CD4-positive, alpha-beta T cell (primary cell): ENCODE results near the gene RBBP6. TPM values are rescaled to one million over a fixed set of nuclear protein-coding genes. Genes with fewer than 3 reads are reported as not detected.
A peak's percentile ranks its signal among the peaks of the same experiment; 100 is the strongest.

Experiments
- ATAC-seq: fragments of 200-7000 bp; cut with Tn5 transposase; one replicate; pipeline ENCODE4 v1.10.0; 2022; ENCODE audit warnings: mild to moderate bottlenecking; ENCODE audit not compliant: poor library complexity
- CTCF ChIA-PET: fragments of 350-600 bp; sonication (Branson Sonifier 250); formaldehyde crosslinking; loops from one replicate; lab custom pipeline; 2021; ENCODE audit warnings: antibody characterized with exemption, inconsistent platforms; lab: Charles Lee
- POLR2A ChIA-PET: fragments of 350-600 bp; sonication (Branson Sonifier 250); formaldehyde crosslinking; loops from one replicate; lab custom pipeline; 2021; ENCODE audit warnings: antibody characterized with exemption, inconsistent platforms; lab: Charles Lee
- DNase-seq, 14 experiments: peaks; one replicate each; pipeline ENCODE4 v3.0.0-alpha.2; 2013 to 2020; ENCODE audit warnings: mixed read lengths in 2 of 14
- H3K27ac ChIP-seq, 2 donors: one replicate each; pipeline versions ENCODE4 v1.5.1 to v1.7.0; 2013; ENCODE audit warnings: low read length in 2 of 2, low read depth in 1 of 2, mild to moderate bottlenecking in 1 of 2
- H3K27me3 ChIP-seq, 2 experiments: 1 replicate in 1 of 2; 2 replicates in 1 of 2; pipeline versions ENCODE4 v1.6.1 to v1.7.0; 2013; ENCODE audit warnings: low read length in 2 of 2, control low read depth in 1 of 2, mild to moderate bottlenecking in 1 of 2, moderate library complexity in 1 of 2; ENCODE audit not compliant: insufficient read depth in 2 of 2, control insufficient read depth in 1 of 2
- H3K36me3 ChIP-seq: one replicate; pipeline ENCODE4 v1.6.1; 2013; ENCODE audit warnings: low read length, control low read depth; ENCODE audit not compliant: insufficient read depth
- H3K4me1 ChIP-seq: one replicate; pipeline ENCODE4 v1.6.1; 2013; ENCODE audit warnings: low read length, control low read depth; ENCODE audit not compliant: insufficient read depth
- H3K4me3 ChIP-seq: one replicate; pipeline ENCODE4 v1.5.1; 2013; ENCODE audit warnings: mild to moderate bottlenecking, low read length, moderate library complexity
- H3K9me3 ChIP-seq, 2 experiments: 1 replicate in 1 of 2; 2 replicates in 1 of 2; pipeline versions ENCODE4 v1.6.1 to v1.7.0; 2013; ENCODE audit warnings: low read length in 2 of 2, mild to moderate bottlenecking in 2 of 2, control low read depth in 1 of 2, moderate library complexity in 1 of 2; ENCODE audit not compliant: control insufficient read depth in 1 of 2, insufficient read depth in 1 of 2
- H3K27ac Mint-ChIP-seq: one replicate; pipeline ENCODE4 v1.8.0; 2020; ENCODE audit warnings: mixed read lengths
- H3K27me3 Mint-ChIP-seq: one replicate; pipeline ENCODE4 v1.8.0; 2021; ENCODE audit warnings: mixed read lengths
- H3K36me3 Mint-ChIP-seq: one replicate; pipeline ENCODE4 v1.8.0; 2021; ENCODE audit warnings: low read depth, mixed read lengths
- H3K4me1 Mint-ChIP-seq: one replicate; pipeline ENCODE4 v1.8.0; 2021; ENCODE audit warnings: low read depth, mixed read lengths
- H3K4me3 Mint-ChIP-seq: one replicate; pipeline ENCODE4 v1.8.0; 2020; ENCODE audit warnings: mild to moderate bottlenecking, mixed read lengths
- H3K9me3 Mint-ChIP-seq: one replicate; pipeline ENCODE4 v1.8.0; 2020; ENCODE audit warnings: mixed read lengths
- CTCF ChIP-seq: fragments of 200-600 bp; IDR thresholded peaks from one replicate; pipeline ENCODE4 v1.8.0; 2022; ENCODE audit warnings: antibody characterized with exemption, mild to moderate bottlenecking
- intact Hi-C, 2 experiments: fragments of 100-400 bp; cut with DNase I in 1 of 2; cut with micrococcal nuclease in 1 of 2; formaldehyde crosslinking; loops; one replicate each; pipeline versions ENCODE4 v1.15.1 to v1.9.0; 2023 to 2025; cut with DNase I, micrococcal nuclease
- total RNA-seq, 174 experiments: library from RNA in 2 of 174; stranded (reverse) in 2 of 174; gene quantifications; one replicate each; pipeline ENCODE4 v1.2.3 and lab custom pipeline; 2021 to 2026

The RBBP6 gene
- total RNA-seq, 2 experiments from 2014 or later, result 178 TPM

- peaks cover 10% of the 10 kb centered on the region for H3K4me1 ChIP-seq
- H3K36me3 ChIP-seq, result peaks cover 37% of the 10 kb centered on the region
- TF ChIP-seq CTCF, result no peak
- POLR2A ChIA-PET, result no interaction called here
- Mint-ChIP-seq H3K27ac (peak overlapping the region; percentile 5), H3K27me3 (no peaks in the 10 kb centered on the region), H3K36me3 (peaks cover 88% of the 10 kb centered on the region), H3K4me3 (peak overlapping the region; percentile 40), H3K4me1 (peaks cover 81% of the 10 kb centered on the region), H3K9me3 (no peaks in the 10 kb centered on the region)
- intact Hi-C loops, result loop anchor here (5.0 kb wide), 3 partner anchors 193 to 713 kb away; partner anchors contain the start of genes LCMT1 (in 1 of the 2) and ZKSCAN2 (in 1 of the 2)
- no peak overlapping the region for H3K4me3 ChIP-seq
- ATAC-seq (no peak), DNase-seq (no peak)
- CTCF ChIA-PET, result interaction anchor here (0.5 to 1.0 kb wide), 2 partner anchors 27 to 1074 kb away, joined by 3 to 5 read pairs; no protein-coding TSS in a partner anchor
- H3K9me3 ChIP-seq, result no peaks in the 10 kb centered on the region
- H3K27ac ChIP-seq, result no peak overlapping the region
- no peaks in the 10 kb centered on the region for H3K27me3 ChIP-seq
Observed at GRCh38 chr16:24544640-24545039, 5.3 kb downstream of the RBBP6 start.

DNA sequence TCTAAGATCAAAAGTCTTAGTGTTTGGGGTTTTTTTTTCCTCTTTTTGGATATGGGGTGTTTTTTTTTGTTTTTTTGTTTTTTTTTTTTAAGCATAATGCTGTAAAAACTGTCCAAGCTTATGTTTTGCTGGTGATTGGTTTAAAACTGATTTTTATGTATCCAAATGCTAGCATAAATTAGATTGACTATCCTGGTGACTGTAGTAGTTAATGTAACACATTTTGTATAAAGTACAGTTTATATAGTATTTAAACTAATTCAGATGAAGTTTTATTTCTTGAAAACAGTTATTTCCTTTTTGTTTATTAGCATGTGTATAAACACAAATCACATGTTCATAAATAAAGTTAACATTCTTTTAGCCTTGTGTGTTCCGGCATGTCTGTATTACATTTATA lies 10.9 kb downstream of the RBBP6 start:
- ChIA-PET CTCF (interaction anchor here (2.6 kb wide), 1 partner anchor 33 kb away, joined by 9 read pairs; no protein-coding TSS in a partner anchor), POLR2A (interaction anchor here (3.1 kb wide), 1 partner anchor 11 kb away, joined by 11 read pairs; the partner anchor contains the start of gene RBBP6)
- Mint-ChIP-seq H3K36me3 (peaks cover 89% of the 10 kb centered on the region), H3K27ac (peak overlapping the region; percentile 45), H3K4me3 (no peak overlapping the region), H3K9me3 (no peaks in the 10 kb centered on the region), H3K27me3 (no peaks in the 10 kb centered on the region), H3K4me1 (peaks cover 72% of the 10 kb centered on the region)
- H3K9me3 ChIP-seq, result no peaks in the 10 kb centered on the region
- DNase-seq (no peak), ATAC-seq (no peak)
- no peaks in the 10 kb centered on the region for H3K4me1 ChIP-seq
- H3K36me3 ChIP-seq, result peaks cover 72% of the 10 kb centered on the region
- H3K4me3 ChIP-seq, result no peak overlapping the region
- intact Hi-C loops, result no loop called here
- no peaks in the 10 kb centered on the region for H3K27me3 ChIP-seq
- no peak overlapping the region for H3K27ac ChIP-seq
- TF ChIP-seq CTCF, result no peak

DNA sequence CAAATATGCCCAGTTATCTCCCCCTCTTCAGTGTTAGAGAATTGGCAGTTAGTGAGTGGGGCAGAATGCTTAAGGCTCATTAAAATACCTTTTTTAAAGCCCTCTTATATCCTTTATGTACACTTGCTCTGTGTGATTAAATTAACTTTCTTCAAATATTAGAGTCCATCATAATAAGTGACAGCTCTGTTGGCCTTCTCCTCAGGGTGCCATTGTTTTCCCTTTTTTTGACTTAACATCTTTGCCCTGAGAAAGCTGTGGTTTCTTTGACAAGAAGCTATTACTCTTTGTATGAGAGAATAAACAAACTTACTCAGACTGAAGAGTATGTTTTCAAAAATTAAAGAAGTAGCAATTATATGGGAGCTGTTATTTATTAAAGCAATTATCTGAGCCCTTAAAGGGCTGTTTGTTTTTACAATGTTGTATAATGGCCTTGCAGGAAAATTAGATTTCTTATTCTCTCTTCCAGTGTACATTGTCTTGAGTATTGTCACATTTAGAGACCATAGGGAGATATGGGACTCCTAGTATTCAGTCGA lies 13.4 kb downstream of the RBBP6 start:
- Mint-ChIP-seq H3K36me3 (peaks cover 87% of the 10 kb centered on the region), H3K4me3 (no peak overlapping the region), H3K27ac (no peak overlapping the region), H3K4me1 (peaks cover 57% of the 10 kb centered on the region), H3K9me3 (no peaks in the 10 kb centered on the region), H3K27me3 (no peaks in the 10 kb centered on the region)
- no peak overlapping the region for H3K27ac ChIP-seq
- CTCF ChIA-PET, result interaction anchor here (1.1 to 2.0 kb wide), 2 partner anchors 14 to 36 kb away, joined by 4 read pairs; partner anchors contain the start of gene RBBP6
- peaks cover 72% of the 10 kb centered on the region for H3K36me3 ChIP-seq
- H3K27me3 ChIP-seq, result no peaks in the 10 kb centered on the region
- POLR2A ChIA-PET, result interaction anchor here (1.3 to 2.0 kb wide), 2 partner anchors 11 to 14 kb away, joined by 5 to 7 read pairs; partner anchors contain the start of gene RBBP6
- DNase-seq (no peak), ATAC-seq (no peak)
- H3K9me3 ChIP-seq, result no peaks in the 10 kb centered on the region
- H3K4me1 ChIP-seq, result no peaks in the 10 kb centered on the region
- no peak for TF ChIP-seq CTCF
- no peak overlapping the region for H3K4me3 ChIP-seq
- intact Hi-C loops, result no loop called here
